ENCODE results near the gene WNT7A. TPM values are rescaled to one million over a fixed set of nuclear protein-coding genes. Genes with fewer than 3 reads are reported as not detected.

WNT7A gene
- total RNA-seq, 2 experiments from 2014 or later: 22.4 to 24.7 TPM

DNA sequence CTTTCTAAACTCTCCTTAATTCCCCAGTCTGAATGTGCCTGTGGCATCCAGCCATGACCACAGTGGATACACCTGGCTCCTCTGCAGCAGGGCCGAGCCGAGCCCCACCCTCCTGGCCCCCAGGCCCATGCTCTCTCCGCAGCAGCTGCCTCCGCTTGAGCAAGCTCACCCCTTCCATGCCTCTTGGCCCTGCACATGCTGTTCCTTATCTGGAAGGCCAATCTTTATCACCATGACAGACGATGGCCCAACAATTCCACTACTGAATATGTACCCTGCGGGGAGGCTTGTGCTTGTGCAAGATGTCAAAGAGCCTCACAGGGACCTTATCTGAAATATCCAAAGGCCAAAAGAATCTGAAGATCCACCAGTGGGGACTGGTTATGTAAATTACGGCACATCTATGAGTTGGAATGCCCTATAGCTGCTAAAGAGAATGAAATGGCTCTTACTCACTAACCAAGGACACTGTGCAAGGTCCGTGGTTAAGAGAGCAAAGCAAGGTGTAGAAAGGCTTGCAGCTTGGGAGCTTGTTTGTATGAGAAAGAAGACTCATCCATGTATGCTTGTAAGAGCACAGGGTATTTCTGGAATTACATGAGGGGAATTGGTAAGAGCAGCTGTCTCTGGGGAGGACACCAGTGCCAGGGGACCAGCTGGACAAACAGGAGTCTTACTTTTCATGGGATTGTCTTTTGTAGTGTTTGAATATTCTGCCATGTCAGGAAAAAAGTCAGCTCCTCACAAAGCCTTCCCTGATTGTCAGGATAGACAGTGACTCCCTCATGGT, 55.2 kb downstream of the WNT7A start:
- no peak for DNase-seq
- H3K9me3 Mint-ChIP-seq: no peaks in the 10 kb centered on the region
- H3K4me3 Mint-ChIP-seq: no peak overlapping the region
- no peak for ATAC-seq (ENCODE audit: poor library complexity)
- TF ChIP-seq, protein P1, sequence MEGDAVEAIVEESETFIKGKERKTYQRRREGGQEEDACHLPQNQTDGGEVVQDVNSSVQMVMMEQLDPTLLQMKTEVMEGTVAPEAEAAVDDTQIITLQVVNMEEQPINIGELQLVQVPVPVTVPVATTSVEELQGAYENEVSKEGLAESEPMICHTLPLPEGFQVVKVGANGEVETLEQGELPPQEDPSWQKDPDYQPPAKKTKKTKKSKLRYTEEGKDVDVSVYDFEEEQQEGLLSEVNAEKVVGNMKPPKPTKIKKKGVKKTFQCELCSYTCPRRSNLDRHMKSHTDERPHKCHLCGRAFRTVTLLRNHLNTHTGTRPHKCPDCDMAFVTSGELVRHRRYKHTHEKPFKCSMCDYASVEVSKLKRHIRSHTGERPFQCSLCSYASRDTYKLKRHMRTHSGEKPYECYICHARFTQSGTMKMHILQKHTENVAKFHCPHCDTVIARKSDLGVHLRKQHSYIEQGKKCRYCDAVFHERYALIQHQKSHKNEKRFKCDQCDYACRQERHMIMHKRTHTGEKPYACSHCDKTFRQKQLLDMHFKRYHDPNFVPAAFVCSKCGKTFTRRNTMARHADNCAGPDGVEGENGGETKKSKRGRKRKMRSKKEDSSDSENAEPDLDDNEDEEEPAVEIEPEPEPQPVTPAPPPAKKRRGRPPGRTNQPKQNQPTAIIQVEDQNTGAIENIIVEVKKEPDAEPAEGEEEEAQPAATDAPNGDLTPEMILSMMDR (IDR thresholded peaks at IDR 0.05): no peak
- peaks cover 71% of the 10 kb centered on the region for H3K36me3 Mint-ChIP-seq (ENCODE audit: low read depth)
- intact Hi-C loops (cut with DNase I, micrococcal nuclease): loop anchor here (5.0 kb wide), 1 partner anchor 58 kb away; the partner anchor contains the start of gene WNT7A (in 2 of the 2)
- Histone ChIP-seq H3K36me3 (ENCODE audit: insufficient read depth, low read length) (peaks cover 4% of the 10 kb centered on the region), H3K27me3 (ENCODE audit: control insufficient read depth in 1 of 2, insufficient read depth in 2 of 2, low read length in 2 of 2) (no peaks in the 10 kb centered on the region), H3K9me3 (ENCODE audit: control insufficient read depth in 1 of 2, insufficient read depth in 1 of 2, low read length in 2 of 2) (peaks cover 0 to 9% of the 10 kb centered on the region in 2 experiments), H3K27ac (ENCODE audit: low read depth in 1 of 2, low read length in 2 of 2) (no peak overlapping the region), H3K4me1 (ENCODE audit: insufficient read depth, low read length) (peaks cover 5% of the 10 kb centered on the region), H3K4me3 (ENCODE audit: low read length) (no peak overlapping the region)
- no peak overlapping the region for H3K27ac Mint-ChIP-seq
- H3K4me1 Mint-ChIP-seq (ENCODE audit: low read depth): peaks cover 22% of the 10 kb centered on the region
- ChIA-PET CTCF (interaction anchor here (1.9 kb wide), 1 partner anchor 56 kb away, joined by 6 read pairs; no protein-coding TSS in a partner anchor), POLR2A (no interaction called here)
- H3K27me3 Mint-ChIP-seq: no peaks in the 10 kb centered on the region

- no peaks in the 10 kb centered on the region for H3K27me3 ChIP-seq (ENCODE audit: control insufficient read depth in 1 of 2, insufficient read depth in 2 of 2, low read length in 2 of 2)
- TF ChIP-seq, protein P1 (IDR thresholded peaks at IDR 0.05): no peak
- DNase-seq: no peak
- peaks cover 26% of the 10 kb centered on the region for H3K4me1 Mint-ChIP-seq (ENCODE audit: low read depth)
- no peak for ATAC-seq (ENCODE audit: poor library complexity)
- intact Hi-C loops (cut with DNase I, micrococcal nuclease): no loop called here
- peaks cover 5% of the 10 kb centered on the region for H3K4me1 ChIP-seq (ENCODE audit: insufficient read depth, low read length)
- no peaks in the 10 kb centered on the region for H3K27me3 Mint-ChIP-seq
- no peak overlapping the region for H3K27ac ChIP-seq (ENCODE audit: low read depth in 1 of 2, low read length in 2 of 2)
- H3K27ac Mint-ChIP-seq: no peak overlapping the region
- CTCF ChIA-PET: interaction anchor here (1.9 kb wide), 1 partner anchor 57 kb away, joined by 6 read pairs; no protein-coding TSS in a partner anchor
- H3K9me3 Mint-ChIP-seq: peaks cover 3% of the 10 kb centered on the region
- POLR2A ChIA-PET: no interaction called here
- peaks cover 71% of the 10 kb centered on the region for H3K36me3 Mint-ChIP-seq (ENCODE audit: low read depth)
- no peak overlapping the region for H3K4me3 Mint-ChIP-seq
- peaks cover 10% of the 10 kb centered on the region for H3K36me3 ChIP-seq (ENCODE audit: insufficient read depth, low read length)
- peaks cover 0 to 15% of the 10 kb centered on the region in 2 experiments for H3K9me3 ChIP-seq (ENCODE audit: control insufficient read depth in 1 of 2, insufficient read depth in 1 of 2, low read length in 2 of 2)
- H3K4me3 ChIP-seq (ENCODE audit: low read length): no peak overlapping the region
Observed at GRCh38 chr3:13823692-13824091, 56.2 kb downstream of the WNT7A start.

DNA sequence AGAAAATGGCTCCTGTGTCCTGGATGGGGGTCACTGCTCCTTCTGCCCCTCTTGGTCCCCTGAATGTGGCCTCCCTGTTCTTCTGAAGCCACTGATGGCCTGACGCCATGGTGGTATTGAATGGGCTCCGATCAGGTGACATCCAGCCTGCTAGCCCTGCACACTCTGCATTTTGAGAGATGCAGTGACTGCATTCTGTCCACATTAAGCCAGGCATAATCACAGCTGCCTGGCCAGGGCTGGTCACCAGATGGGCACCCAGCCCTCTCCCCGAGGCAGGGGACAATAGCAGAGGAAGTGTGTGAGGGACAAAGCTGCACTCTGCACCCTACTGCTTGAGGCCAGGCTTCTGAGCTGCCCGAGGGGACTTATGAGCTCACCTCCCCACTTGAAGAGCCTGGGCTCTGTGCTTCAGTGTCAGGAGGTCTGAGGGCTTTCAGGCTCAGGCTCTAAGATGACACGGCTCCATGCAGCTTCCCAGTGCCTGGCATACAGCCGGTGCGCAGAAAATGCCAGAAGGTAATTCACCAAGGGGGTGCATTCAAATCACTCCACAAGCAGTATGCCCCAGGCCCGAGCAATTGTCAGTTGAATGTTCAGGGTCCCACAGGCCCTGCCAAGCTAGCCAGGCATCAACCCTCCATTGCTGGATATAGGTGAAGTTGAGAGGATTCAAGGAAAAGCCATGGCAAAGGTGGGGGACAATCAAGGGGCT, 56.8 kb downstream of the WNT7A start:
- ATAC-seq (ENCODE audit: poor library complexity) (no peak), DNase-seq (no peak)
- Histone ChIP-seq H3K4me3 (ENCODE audit: low read length) (no peak overlapping the region), H3K27ac (ENCODE audit: low read depth in 1 of 2, low read length in 2 of 2) (no peak overlapping the region), H3K27me3 (ENCODE audit: control insufficient read depth in 1 of 2, insufficient read depth in 2 of 2, low read length in 2 of 2) (no peaks in the 10 kb centered on the region), H3K4me1 (ENCODE audit: insufficient read depth, low read length) (peaks cover 5% of the 10 kb centered on the region), H3K36me3 (ENCODE audit: insufficient read depth, low read length) (peaks cover 13% of the 10 kb centered on the region), H3K9me3 (ENCODE audit: control insufficient read depth in 1 of 2, insufficient read depth in 1 of 2, low read length in 2 of 2) (peaks cover 0 to 18% of the 10 kb centered on the region in 2 experiments)
- ChIA-PET CTCF (interaction anchor here (1.9 kb wide), 1 partner anchor 58 kb away, joined by 6 read pairs; no protein-coding TSS in a partner anchor), POLR2A (no interaction called here)
- intact Hi-C loops (cut with DNase I, micrococcal nuclease): no loop called here
- TF ChIP-seq, protein P1 (IDR thresholded peaks at IDR 0.05): no peak
- Mint-ChIP-seq H3K36me3 (ENCODE audit: low read depth) (peaks cover 72% of the 10 kb centered on the region), H3K27ac (no peak overlapping the region), H3K4me3 (no peak overlapping the region), H3K9me3 (peaks cover 3% of the 10 kb centered on the region), H3K4me1 (ENCODE audit: low read depth) (peaks cover 24% of the 10 kb centered on the region), H3K27me3 (no peaks in the 10 kb centered on the region)

Data from CD4-positive, alpha-beta T cell (primary cell).